Superior temporal gyrus (tissue), 1 donor: ENCODE results near the gene KDM2A.

Source experiments
- DNase-seq: peaks from one replicate; pipeline ENCODE4 v3.0.0-alpha.2; 2016; ENCODE audit errors: extremely low spot score

KDM2A gene

DNA sequence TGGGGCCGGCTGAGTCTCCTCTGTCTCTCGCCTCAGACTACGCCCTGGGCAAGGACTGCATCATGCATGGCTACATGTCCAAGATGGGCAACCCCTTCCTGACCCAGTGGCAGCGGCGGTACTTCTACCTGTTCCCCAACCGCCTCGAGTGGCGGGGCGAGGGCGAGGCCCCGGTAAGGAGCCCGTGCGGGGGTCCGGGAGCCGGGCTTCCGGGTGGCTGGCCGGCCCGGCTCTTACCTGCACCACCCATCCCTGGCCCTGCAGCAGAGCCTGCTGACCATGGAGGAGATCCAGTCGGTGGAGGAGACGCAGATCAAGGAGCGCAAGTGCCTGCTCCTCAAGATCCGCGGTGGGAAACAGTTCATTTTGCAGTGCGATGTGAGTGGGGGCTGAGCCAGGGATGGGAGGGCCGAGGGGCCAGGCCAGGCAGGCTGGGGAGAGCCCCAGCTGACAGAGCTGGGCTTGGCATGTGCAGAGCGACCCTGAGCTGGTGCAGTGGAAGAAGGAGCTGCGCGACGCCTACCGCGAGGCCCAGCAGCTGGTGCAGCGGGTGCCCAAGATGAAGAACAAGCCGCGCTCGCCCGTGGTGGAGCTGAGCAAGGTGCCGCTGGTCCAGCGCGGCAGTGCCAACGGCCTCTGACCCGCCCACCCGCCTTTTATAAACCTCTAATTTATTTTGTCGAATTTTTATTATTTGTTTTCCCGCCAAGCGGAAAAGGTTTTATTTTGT, 165.9 kb downstream of the KDM2A start:
- DNase-seq, result no peak

DNA sequence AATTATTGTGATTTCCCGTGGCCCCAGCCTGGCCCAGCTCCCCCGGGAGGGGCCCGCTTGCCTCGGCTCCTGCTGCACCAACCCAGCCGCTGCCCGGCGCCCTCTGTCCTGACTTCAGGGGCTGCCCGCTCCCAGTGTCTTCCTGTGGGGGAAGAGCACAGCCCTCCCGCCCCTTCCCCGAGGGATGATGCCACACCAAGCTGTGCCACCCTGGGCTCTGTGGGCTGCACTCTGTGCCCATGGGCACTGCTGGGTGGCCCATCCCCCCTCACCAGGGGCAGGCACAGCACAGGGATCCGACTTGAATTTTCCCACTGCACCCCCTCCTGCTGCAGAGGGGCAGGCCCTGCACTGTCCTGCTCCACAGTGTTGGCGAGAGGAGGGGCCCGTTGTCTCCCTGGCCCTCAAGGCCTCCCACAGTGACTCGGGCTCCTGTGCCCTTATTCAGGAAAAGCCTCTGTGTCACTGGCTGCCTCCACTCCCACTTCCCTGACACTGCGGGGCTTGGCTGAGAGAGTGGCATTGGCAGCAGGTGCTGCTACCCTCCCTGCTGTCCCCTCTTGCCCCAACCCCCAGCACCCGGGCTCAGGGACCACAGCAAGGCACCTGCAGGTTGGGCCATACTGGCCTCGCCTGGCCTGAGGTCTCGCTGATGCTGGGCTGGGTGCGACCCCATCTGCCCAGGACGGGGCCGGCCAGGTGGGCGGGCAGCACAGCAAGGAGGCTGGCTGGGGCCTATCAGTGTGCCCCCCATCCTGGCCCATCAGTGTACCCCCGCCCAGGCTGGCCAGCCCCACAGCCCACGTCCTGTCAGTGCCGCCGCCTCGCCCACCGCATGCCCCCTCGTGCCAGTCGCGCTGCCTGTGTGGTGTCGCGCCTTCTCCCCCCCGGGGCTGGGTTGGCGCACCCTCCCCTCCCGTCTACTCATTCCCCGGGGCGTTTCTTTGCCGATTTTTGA, 166.8 kb downstream of the KDM2A start:
- no peak for DNase-seq

DNA sequence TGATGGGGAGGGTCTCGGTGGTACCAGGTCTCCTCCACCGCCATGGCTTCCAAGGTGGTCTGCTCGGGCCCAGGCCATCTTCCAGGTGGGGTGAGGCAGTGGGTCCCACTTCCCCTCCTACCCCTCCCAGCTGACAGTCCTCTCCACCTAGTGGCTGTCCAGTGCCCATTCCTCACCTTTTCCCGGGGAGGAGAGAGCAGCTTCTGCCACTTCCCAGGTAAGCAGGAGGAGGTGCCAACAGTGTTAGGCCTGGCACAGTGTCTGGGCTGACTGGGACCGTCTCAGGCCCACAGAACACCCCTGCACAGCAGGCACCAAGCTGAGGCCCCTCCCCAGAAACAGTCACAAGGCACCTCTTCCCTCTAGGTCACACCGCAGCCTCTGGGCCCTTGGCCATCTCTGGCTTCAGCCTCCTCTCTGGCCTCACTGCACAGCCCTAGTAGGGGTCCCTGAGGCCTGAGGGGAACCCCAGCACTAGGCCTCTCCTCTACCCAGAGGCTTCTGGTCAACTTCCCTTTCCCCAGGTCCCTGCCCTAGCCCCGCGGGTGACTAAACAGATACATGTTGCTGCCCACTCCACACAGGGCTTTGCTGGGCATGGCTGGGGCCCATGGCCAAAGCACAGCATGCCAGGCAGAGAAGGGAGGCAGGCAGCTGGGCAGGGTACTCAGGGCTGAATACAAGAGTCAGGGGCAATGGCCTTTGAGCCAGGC, 167.7 kb downstream of the KDM2A start:
- DNase-seq, result no peak

DNA sequence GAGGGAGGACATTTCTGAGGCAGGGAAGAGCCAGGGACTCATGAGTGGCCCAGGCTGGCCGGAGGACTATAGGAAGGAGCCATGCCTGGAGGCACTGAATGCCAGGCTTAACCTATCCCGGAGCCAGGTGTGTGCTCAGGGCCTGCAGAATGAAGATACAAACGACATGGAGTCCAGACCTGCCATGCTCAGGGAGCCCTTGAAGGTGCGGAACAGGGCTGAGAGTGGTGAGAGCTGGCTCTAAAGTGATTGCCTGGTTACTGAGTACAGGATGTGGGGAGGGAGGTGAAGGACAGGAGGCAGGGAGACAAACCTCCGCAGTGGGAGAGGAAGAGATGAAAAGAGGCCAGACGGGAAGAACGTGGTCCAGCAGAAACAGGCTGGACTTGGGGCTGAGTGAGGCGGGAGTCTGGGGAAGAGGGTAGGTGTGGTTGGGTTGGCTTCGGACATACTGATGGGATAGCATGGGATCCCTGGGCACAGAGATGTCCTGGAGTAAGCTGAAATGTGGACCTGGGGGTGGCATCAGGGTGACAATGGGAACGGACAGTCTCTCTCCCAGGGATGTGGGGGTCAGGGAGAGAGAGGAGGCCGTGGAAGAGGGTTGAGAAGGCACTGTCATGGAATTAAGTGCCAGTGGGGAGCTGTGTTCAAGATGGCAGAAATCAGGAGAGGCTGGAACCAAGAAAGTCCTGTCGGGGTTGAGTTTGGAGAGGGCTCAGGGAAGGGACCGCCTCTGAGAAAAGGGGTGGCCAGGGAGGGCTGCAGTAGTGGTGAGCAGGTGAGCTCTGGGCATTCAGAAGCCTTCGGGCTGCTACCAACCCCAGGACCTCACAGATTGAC, 168.5 kb downstream of the KDM2A start:
- no peak for DNase-seq

DNA sequence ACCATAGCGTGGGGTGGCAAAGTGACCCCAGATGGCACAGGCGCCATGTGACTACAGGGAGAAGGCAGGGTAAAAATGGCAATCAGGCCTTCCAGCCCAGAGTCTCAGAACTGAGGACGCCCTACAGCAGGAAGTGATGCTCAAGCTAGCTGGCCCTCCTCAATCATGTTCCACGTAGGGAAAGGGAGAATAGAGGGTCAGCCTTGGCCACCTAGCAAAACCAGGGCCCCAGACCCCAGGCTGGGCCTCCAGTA, 169.1 kb downstream of the KDM2A start:
- DNase-seq, result no peak

DNA sequence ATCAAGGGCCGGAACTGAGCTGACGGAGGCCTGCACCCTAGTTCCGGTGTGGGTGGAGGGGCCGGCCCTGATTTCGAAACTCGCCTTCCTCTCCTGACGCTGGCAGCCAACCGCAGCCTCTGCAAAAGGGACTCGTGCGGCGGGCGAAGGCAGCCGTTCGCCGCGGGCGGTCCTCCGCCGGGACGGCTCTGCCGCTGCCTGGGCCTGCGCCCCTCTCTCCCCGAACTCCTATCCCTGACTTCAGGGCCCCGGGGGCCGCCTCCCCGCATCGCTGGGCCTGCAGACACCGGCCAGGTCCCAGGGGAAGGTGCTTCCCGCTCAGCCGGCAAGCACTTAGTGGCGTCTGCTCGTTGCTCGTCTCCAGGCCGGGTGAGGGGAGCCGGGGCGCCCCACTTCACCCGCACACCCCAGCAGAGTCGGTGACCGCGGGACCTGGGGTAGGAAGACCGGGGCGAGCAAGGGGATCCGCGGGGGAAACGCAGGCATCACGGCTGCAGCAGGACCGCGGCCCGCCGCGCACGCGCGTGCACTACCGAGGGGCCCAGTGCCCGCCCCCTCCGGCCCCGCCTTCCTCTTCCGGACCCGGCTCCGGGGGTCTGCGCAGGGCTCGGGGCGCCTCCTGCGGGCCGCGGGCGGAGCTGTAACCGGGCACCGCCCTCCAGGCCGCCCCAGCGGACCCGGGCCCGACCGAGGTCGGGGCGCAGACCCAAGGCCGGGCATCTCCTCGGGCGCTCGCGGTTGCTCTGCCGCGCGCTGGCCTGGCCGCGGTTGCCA, 169.6 kb downstream of the KDM2A start:
- peak; percentile 73 for DNase-seq

DNA sequence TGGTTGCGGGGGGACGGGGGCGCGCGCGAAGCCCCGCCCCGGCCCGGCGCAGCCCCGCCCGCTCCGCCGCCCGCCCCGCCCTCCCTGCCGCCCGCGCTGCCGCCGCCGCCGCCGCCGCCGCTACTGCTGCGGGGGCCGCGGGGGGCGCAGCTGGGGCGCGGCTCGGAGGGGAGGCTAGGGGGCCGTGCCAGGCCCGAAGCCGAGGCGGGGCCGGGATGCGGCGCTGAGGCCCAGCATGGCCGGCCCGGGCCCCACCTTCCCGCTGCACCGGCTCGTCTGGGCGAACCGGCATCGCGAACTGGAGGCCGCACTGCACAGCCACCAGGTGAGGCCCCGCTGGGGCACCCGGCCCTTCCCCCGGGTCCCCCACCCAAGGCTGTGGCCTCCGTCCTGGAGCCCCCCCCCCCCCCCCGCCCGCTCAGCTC, 170.2 kb downstream of the KDM2A start, which contains the start of gene ANKRD13D:
TSS of gene ANKRD13D (plus strand) at position 78 of the 425 bp plus-strand sequence. CDS start at position 236, 158 bp downstream.
- peak; percentile 59 for DNase-seq

DNA sequence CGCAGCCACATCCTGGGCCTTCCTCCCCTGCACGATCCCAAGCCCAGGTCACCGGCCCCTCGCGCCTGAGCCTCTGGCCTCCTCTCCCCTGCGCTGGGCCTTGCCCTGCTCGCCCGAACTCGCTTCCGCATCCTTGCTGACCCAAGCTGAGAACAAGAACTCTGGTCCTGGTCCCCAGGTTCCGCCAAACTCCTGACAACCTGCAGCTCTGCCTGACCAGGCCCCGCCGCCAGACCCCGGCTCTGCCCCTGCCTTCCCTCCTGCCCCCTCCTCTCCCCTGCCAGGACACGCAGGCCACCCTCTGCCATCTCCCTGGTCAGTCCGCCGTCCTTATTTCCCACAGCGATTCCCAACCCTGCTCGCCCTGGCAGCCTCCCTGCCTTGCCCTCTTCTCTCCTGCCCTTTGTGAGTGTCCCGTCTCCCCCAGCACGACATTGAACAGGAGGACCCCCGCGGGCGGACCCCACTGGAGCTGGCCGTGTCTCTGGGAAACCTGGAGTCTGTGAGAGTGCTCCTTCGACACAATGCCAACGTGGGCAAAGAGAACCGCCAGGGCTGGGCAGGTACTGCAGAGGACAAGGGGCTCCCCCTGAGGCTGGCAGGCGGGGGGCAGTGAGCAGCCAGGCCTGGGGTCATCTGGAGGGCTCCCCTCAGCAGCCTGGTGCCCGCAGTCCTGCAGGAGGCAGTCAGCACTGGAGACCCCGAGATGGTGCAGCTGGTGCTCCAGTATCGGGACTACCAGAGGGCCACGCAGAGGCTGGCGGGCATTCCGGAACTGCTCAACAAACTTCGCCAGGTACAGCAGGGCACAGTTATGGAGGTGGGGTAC, 170.8 kb downstream of the KDM2A start:
- DNase-seq, result no peak

DNA sequence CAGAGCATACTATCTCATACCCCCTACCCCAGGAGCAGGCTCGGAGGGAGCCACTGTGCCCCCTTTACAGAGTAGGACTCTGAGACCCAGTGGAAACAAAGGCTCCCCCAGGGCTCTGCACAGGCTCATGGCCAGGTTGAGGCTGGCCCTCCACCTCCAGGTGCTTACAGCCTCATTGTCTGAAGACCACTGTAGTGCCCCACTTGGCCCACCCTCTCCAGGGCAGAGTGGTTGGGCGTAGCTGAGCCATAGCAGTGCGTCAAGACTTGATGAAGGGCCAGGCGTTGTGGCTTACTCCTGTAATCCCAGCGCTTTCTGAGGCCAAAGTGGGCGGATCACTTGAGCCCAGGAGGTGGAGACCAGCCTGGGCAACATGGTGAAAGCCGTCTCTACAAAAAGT, 171.7 kb downstream of the KDM2A start:
- no peak for DNase-seq

DNA sequence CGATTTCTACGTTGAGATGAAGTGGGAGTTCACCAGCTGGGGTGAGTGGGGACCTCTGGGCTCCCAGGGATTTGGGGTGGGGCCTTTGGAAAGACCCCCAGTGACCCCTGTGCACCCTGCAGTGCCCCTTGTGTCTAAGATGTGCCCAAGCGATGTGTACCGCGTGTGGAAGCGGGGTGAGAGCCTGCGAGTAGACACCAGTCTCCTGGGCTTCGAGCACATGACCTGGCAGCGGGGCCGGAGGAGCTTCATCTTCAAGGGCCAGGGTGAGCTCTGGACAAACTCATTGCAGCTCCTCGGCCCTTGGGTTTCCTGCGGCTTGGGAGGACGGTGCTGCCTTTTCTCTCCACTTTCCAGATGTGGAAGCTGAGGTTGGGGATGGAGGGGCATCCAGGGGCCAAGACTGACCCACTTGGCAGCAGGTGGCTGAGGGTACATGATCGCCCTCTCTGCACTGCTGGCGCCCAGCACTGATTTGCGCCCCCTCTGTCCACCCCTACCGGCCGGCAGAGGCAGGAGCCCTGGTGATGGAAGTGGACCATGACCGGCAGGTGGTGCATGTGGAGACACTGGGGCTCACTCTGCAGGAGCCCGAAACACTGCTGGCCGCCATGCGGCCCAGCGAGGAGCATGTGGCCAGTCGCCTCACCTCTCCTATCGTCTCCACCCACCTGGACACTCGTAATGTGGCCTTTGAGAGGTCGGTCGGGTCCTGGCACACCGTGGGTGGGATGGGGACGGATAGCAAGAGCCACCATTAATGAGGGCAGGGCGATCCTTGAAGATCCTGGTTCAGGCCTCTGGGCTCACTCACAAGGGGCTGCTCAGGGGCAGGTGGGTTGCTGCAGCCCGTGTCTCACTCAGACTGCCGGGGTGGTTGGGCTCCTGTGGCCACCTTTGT, 172.7 kb downstream of the KDM2A start:
- DNase-seq, result no peak

DNA sequence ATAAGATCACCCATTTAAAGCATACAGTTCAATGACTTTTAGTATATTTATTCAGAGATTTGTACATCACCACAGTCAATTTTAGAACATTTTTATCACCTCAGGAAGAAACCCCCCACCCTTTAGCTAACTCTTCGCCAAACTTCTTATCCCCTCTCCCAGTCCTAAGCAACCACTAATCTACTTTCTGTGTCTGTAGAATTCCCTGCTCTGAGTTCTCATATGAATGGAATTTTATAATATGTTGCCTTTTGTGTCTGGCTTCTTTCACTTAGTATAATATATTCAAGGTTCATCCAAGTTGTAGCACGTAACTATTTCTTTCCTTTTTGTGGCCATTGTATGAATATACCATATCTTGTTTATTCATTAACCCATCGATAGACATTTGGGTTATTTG, 173.6 kb downstream of the KDM2A start:
- DNase-seq, result no peak

DNA sequence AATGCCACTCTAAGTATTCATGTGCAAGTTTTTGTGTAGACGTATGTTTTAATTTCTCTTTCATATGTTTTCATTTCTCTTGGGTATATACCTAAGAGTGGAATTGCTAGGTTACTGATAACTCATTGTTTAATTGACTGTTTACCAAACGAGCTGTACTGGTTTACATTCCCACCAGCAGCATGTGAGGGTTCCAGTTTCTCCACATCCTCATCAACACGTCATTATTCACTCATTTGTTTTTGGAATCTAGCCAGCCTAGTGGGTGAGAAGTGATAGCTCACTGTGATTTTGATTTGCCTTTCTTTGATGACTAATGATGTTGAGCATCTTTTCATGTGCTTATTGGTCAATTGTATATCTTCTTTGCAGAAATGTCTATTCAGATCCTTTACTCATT, 174.0 kb downstream of the KDM2A start:
- DNase-seq, result no peak

DNA sequence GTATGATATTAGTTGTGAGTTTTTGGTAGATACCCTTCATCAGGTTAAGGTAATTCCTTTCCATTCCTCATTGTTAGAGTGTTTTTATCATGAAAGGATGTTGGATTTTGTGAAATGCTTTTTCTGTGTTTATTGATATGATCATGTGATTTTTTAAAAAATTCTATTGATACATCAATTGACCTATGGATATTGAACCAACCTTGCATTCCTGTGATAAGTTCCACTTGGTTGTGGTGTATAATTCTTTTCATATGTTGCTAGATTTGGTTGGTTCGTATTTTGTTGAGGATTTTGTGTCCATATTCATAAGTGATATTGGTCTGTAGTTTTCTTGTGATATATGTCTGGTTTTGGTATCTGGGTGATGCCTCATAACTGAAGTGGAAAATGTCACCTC, 176.8 kb downstream of the KDM2A start:
- no peak for DNase-seq

DNA sequence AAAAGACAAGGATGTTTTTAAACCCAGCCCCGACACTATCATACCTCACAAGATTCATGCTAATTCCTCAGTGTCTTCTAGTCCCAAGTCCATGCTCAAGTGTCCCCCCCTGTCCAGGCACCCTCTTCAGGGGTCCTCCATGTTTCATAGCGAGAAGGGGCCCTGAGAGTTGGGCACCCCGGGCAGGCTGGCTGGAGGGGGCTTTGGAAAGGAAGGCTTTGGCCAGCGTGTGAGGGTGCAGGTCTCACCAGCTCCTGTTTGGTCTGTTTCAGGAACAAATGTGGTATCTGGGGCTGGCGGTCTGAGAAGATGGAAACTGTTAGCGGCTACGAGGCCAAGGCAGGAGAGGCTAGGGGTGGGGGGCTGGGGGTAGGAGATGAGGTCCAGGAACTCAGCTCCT, 179.7 kb downstream of the KDM2A start:
- DNase-seq, result no peak

DNA sequence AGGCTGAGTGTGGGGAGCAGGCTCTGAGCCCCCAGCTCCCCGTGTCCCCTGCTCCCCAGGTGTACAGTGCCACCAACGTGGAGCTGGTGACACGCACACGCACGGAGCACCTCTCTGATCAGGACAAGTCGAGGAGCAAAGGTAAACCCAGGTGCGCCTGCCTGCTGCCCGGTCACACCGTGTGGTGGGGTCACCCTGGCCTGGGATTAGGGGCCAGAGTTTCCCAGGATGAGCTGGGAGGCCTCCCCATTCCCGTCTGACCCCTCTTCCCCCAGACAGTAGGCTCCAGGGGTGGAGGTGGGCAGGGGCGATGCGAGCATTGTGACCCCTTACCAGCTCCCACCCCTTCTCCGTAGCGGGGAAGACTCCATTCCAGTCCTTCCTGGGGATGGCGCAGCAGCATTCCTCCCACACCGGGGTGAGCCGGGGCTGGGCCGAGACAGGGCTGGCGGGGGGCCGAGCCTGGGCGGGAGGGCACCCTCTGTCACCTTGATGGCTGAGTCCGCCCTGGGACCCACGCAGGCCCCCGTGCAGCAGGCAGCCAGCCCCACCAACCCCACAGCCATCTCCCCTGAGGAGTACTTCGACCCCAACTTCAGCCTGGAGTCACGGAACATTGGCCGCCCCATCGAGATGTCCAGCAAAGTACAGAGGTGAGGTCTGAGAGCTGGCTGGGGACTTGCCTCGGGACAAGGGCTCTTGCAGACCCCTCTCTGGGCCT, 180.6 kb downstream of the KDM2A start:
- DNase-seq, result no peak

DNA sequence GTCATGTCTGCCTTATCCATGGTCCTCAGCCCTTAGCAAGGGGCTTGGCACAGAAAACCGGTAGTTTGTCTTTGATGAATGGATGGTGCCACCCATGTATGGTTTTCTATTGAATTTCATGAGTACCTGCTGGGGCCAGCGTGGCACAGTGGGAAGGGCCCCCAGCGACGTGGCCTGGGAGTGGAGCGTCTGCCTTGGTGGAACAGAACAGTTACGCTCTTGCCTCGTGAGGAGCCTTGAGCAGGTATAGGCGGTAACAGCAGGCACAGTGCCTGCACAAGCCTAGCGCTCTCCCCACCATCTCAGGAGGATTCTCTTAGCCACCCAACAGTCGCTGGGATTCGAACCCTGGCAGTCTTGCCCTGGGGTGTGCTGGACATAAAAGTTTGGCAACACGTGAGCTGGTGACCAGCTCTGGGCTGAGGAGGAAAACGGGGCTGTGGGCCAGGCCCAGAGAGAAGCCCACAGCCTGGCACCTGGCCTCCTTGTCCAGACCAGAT, 181.2 kb downstream of the KDM2A start:
- DNase-seq, result no peak

DNA sequence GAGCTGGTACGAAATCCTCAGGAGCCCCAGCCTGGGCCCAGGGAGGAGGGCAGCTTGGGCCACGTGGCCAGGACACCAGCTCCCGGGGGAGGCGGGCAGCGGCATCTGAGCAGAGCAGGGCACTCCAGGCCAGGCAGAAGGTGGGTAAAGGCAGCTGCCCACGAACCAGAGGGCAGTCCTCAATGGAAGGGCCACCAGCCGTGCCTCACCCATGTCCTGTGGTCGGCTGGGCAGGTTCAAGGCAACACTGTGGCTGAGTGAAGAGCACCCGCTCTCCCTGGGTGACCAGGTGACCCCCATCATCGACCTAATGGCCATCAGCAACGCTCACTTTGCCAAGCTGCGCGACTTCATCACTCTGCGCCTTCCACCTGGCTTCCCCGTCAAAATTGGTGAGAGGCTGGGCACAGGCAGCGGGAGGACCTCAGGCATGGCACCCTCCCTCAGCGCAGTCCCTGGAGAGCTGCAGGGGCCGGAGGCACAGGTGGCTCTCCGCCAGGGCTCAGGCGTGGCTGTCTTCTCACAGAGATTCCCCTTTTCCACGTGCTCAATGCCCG, 181.8 kb downstream of the KDM2A start:
- DNase-seq, result no peak
